Left lung (tissue), 10 donors: ENCODE data around the gene AHI1. TPM values are rescaled to one million over a fixed set of nuclear protein-coding genes. Genes with fewer than 3 reads are reported as not detected.

Experiments used
- ATAC-seq: fragments of 200-7000 bp; cut with Tn5 transposase; one replicate; pipeline ENCODE4 v1.9.1; 2020; ENCODE audit warnings: moderate library complexity
- DNase-seq, 4 donors: peaks; one replicate each; pipeline ENCODE4 v3.0.0-alpha.2; 2013 to 2020
- H3K27ac ChIP-seq, 2 donors: fragments of 200-600 bp; sonication (generic) in 1 of 2; one replicate each; pipeline versions ENCODE4 v1.5.0 to v1.8.0; 2020 to 2021
- H3K27me3 ChIP-seq, 2 donors: fragments of 200-600 bp; sonication (generic) in 1 of 2; one replicate each; pipeline versions ENCODE4 v1.5.0 to v1.8.0; 2020 to 2021
- H3K36me3 ChIP-seq, 2 donors: fragments of 200-600 bp; sonication (generic) in 1 of 2; one replicate each; pipeline versions ENCODE4 v1.5.0 to v1.8.0; 2020 to 2021
- H3K4me1 ChIP-seq, 2 donors: fragments of 200-600 bp; one replicate each; pipeline ENCODE4 v1.8.0; 2021
- H3K4me3 ChIP-seq, 2 donors: fragments of 200-600 bp; sonication (generic) in 1 of 2; one replicate each; pipeline versions ENCODE4 v1.5.0 to v1.8.0; 2020 to 2021; ENCODE audit warnings: mild to moderate bottlenecking in 1 of 2
- H3K9me3 ChIP-seq, 2 donors: fragments of 200-600 bp; sonication (generic) in 1 of 2; one replicate each; pipeline versions ENCODE4 v1.5.0 to v1.8.0; 2020 to 2021
- intact Hi-C, 2 donors: fragments of 100-400 bp; cut with DNase I; formaldehyde crosslinking; loops; one replicate each; pipeline versions ENCODE4 v1.11.2 to v1.14.2; 2022
- polyA plus RNA-seq, 6 donors: library from polyadenylated mRNA; unstranded; fragments of 120-200 nt; gene quantifications; one replicate each; pipeline ENCODE4 v1.2.1, GENCODE V29; 2013; ENCODE audit not compliant: insufficient read length in 6 of 6
- total RNA-seq, 2 donors: library from RNA; stranded (reverse); fragmentation: NEBNext Ultra II Directional; extraction: Animal tissue kit (Norgen Biotek cat#: 25700); gene quantifications; one replicate each; pipeline ENCODE4 v1.2.1, GENCODE V29; 2021
- TF ChIP-seq, protein P1 (sequence below), 2 donors: fragments of 200-600 bp; sonication (generic) in 1 of 2; IDR thresholded peaks; one replicate each; pipeline versions ENCODE4 v1.5.0 to v1.8.0; 2021; ENCODE audit warnings: antibody characterized with exemption in 2 of 2
- donor health status: DM: no; HTN: yes; CAD: no.
- donor health status: DM: no; HTN: no; CAD: no.

Gene AHI1
- total and polyA plus RNA-seq, 8 donors, result 23.7 to 65.0 (median 49.0) TPM

DNA sequence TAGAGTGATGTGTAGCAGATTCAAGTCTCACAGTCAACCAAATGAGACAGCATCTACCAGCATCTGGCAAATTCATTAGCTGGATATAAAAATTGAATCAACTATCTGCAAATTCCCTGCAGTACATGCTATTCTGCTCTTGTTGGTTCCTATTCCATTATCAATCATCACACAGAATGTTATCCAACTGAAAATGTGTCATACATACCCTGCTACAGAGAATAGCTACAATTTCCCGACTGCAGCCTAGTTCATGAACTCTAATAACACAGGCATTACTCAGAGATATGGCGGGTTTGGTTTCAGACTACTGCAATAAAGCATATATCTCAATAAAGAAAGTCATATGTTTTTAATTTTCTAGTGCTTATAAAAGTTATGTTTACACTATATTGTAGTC is 78.4 kb downstream of the AHI1 start:
- H3K36me3 ChIP-seq, result no peaks in the 10 kb centered on the region
- H3K4me3 ChIP-seq, result no peak overlapping the region
- intact Hi-C loops, result no loop called here
- TF ChIP-seq, protein P1, sequence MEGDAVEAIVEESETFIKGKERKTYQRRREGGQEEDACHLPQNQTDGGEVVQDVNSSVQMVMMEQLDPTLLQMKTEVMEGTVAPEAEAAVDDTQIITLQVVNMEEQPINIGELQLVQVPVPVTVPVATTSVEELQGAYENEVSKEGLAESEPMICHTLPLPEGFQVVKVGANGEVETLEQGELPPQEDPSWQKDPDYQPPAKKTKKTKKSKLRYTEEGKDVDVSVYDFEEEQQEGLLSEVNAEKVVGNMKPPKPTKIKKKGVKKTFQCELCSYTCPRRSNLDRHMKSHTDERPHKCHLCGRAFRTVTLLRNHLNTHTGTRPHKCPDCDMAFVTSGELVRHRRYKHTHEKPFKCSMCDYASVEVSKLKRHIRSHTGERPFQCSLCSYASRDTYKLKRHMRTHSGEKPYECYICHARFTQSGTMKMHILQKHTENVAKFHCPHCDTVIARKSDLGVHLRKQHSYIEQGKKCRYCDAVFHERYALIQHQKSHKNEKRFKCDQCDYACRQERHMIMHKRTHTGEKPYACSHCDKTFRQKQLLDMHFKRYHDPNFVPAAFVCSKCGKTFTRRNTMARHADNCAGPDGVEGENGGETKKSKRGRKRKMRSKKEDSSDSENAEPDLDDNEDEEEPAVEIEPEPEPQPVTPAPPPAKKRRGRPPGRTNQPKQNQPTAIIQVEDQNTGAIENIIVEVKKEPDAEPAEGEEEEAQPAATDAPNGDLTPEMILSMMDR (IDR thresholded peaks at IDR 0.05), result no peak
- H3K27ac ChIP-seq, result no peak overlapping the region
- no peaks in the 10 kb centered on the region for H3K9me3 ChIP-seq
- ATAC-seq (no peak), DNase-seq (no peak)
- no peaks in the 10 kb centered on the region for H3K27me3 ChIP-seq
- no peaks in the 10 kb centered on the region for H3K4me1 ChIP-seq

DNA sequence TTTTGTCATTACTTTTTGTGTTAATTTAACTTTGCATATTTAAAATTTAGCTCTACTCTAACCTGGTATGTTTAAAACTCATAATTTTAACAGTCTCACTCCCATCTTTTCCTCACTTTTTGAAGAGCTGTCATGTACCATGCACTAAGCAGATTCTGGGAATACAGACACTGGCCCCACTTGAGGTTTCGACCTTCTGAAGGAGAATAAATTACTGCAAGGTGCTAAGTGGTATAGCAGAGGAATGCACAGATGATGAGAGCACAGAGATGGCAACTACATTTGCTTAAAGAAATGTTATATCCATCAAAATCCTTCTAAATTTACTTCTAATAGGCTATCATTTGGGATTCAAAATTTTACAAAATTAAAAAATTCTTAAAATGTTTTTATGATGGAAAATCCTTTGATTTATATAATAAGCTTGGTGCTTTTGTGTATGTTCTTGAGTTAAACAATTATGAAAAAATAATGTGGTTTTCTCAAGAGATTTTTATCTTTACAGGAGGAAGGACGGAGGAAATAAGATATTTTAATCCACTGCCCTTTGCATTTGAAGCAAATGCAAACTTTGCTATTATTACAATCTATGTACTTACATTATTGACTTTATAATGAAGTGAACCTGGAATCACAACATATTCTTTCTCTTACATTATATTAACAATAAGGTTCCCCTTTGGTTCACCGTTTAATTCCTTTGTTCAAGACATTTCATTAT is 79.3 kb downstream of the AHI1 start:
- no peak for DNase-seq
- no peak overlapping the region for H3K27ac ChIP-seq
- no peak for ATAC-seq
- H3K27me3 ChIP-seq, result no peaks in the 10 kb centered on the region
- H3K4me1 ChIP-seq, result no peaks in the 10 kb centered on the region
- no peaks in the 10 kb centered on the region for H3K9me3 ChIP-seq
- H3K36me3 ChIP-seq, result no peaks in the 10 kb centered on the region
- TF ChIP-seq, protein P1 (IDR thresholded peaks at IDR 0.05), result no peak
- intact Hi-C loops, result no loop called here
- H3K4me3 ChIP-seq, result no peak overlapping the region

DNA sequence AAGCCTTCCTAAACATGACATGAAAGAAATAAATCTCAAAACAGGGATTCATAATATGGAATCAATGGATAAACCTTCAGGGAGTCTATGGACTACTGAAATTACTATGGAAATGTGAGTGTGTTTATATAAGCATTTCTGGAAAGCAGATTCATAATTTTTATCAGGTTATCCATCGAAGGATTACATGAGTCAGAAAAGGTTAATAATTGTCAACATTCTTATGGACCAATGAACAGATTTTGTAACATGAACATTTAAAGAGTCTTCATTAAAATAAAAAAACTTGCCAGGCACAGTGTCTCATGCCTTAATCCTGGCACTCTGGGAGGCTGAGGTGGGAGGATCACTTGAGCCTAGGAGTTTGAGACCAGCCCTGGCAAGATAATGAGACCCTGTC is 84.8 kb downstream of the AHI1 start:
- intact Hi-C loops, result no loop called here
- Histone ChIP-seq H3K4me3 (no peak overlapping the region), H3K27ac (no peak overlapping the region), H3K27me3 (no peaks in the 10 kb centered on the region), H3K4me1 (no peaks in the 10 kb centered on the region), H3K36me3 (peaks cover 0 to 16% of the 10 kb centered on the region in 2 donors), H3K9me3 (no peaks in the 10 kb centered on the region)
- TF ChIP-seq, protein P1 (IDR thresholded peaks at IDR 0.05), result no peak
- DNase-seq (no peak), ATAC-seq (no peak)

DNA sequence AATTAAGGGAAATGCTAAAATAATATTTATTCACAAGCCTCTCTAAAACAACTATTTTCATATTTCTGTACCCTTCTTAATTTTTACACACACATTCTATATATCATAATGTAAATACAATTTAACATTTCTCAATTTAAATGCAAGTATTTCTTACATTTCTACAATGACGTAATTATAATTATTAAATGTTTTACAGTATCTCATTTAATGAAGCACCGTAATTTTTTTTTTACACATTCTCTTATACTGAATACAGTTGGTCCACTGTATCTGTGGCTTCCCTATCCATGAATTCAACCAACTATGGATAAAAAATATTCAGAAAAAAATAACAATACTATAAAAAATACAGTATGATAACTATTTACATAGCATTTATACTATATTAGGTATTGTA is 85.7 kb downstream of the AHI1 start:
- no peaks in the 10 kb centered on the region for H3K4me1 ChIP-seq
- no peak overlapping the region for H3K27ac ChIP-seq
- intact Hi-C loops, result no loop called here
- no peak overlapping the region for H3K4me3 ChIP-seq
- no peak for DNase-seq
- TF ChIP-seq, protein P1 (IDR thresholded peaks at IDR 0.05), result no peak
- peaks cover 0 to 16% of the 10 kb centered on the region in 2 donors for H3K36me3 ChIP-seq
- no peak for ATAC-seq
- no peaks in the 10 kb centered on the region for H3K9me3 ChIP-seq
- H3K27me3 ChIP-seq, result no peaks in the 10 kb centered on the region

DNA sequence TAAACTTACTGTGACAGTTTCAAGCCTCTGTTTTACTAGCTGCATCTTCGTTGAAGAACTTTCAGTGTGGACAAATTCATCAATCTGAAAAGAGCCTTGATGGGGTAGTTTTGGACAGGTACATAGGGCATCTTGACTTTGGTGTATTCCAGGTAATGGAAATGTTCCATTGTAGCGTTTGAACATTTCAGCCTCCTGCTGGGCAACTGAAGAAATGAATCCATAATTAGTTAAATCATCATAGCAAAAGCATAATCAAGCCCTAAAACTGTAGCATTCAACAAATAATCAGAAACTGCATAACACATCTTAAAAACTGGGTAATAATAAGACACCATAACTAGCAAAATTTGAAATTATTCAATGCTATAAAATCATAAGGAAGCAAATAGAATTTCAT is 86.2 kb downstream of the AHI1 start:
- Histone ChIP-seq H3K4me1 (no peaks in the 10 kb centered on the region), H3K36me3 (peaks cover 0 to 16% of the 10 kb centered on the region in 2 donors), H3K4me3 (no peak overlapping the region), H3K27me3 (no peaks in the 10 kb centered on the region), H3K27ac (no peak overlapping the region), H3K9me3 (no peaks in the 10 kb centered on the region)
- intact Hi-C loops, result no loop called here
- TF ChIP-seq, protein P1 (IDR thresholded peaks at IDR 0.05), result no peak
- no peak for ATAC-seq
- DNase-seq, result no peak
